HepG2 (cell line): ENCODE results near the gene CACNA1F. TPM values are rescaled to one million over a fixed set of nuclear protein-coding genes. Genes with fewer than 3 reads are reported as not detected.

Experiments used
- ATAC-seq: fragments of 200-7000 bp; cut with Tn5 transposase; 3 replicates; pipeline ENCODE4 v1.9.1; 2020; ENCODE audit warnings: mild to moderate bottlenecking, moderate library complexity
- BruUV-seq: library from RNA; stranded (reverse); fragments of 400-500 nt; replicated peaks from 2 replicates; lab custom pipeline; 2021; lab: Mats Ljungman, UMichigan
- CTCF ChIA-PET: fragments of 300-600 bp; formaldehyde crosslinking; extraction: SDS; loops from one replicate; lab custom pipeline; 2021; ENCODE audit warnings: low total read pairs, inconsistent platforms, low intra/inter-chr PET ratio; lab: Yijun Ruan, JAX
- POLR2A ChIA-PET: fragments of 350-600 bp; sonication (Branson Sonifier 250); formaldehyde crosslinking; loops from one replicate; lab custom pipeline; 2020; ENCODE audit warnings: antibody characterized with exemption, inconsistent platforms; lab: Yijun Ruan, JAX
- DNase-seq: peaks from one replicate; pipeline ENCODE4 v3.0.0-alpha.2; 2015; ENCODE audit warnings: low spot score
- FAIRE-seq: peaks from 3 replicates; lab custom pipeline; 2011; peaks lifted over from hg19 to GRCh38; lab: Jason Lieb, UNC
- H2AFZ ChIP-seq: one replicate; pipeline ENCODE4 v1.6.1; 2011; ENCODE audit warnings: low read length, inconsistent platforms
- H3K27ac ChIP-seq: fragments of 300-600 bp; 3 replicates; pipeline ENCODE4 v1.8.0; 2011; ENCODE audit warnings: mixed run types, mild to moderate bottlenecking, mixed read lengths, low read length, inconsistent platforms; ENCODE audit not compliant: insufficient read depth; ENCODE audit errors: extremely low read length
- H3K27me3 ChIP-seq, 2 experiments: fragments of 200-600 bp in 1 of 2; 2 replicates in 1 of 2; 3 replicates in 1 of 2; pipeline versions ENCODE4 v1.6.0 to v1.8.0; 2011; ENCODE audit warnings: low read length in 2 of 2, mild to moderate bottlenecking in 2 of 2, moderate library complexity in 2 of 2, inconsistent platforms in 1 of 2; ENCODE audit not compliant: insufficient read depth in 2 of 2, control insufficient read depth in 1 of 2
- H3K36me3 ChIP-seq, 2 experiments: fragments of 200-600 bp in 1 of 2; replicated peaks in 1 of 2; 2 replicates in 1 of 2; 3 replicates in 1 of 2; pipeline versions ENCODE4 v1.5.1 to v1.8.0; 2011; ENCODE audit warnings: low read length in 2 of 2, inconsistent platforms in 1 of 2; ENCODE audit not compliant: insufficient read depth in 2 of 2, control insufficient read depth in 1 of 2
- H3K4me1 ChIP-seq: 2 replicates; pipeline ENCODE4 v1.5.1; 2012; ENCODE audit warnings: low read length, inconsistent platforms; ENCODE audit not compliant: insufficient read depth
- H3K4me2 ChIP-seq: 2 replicates; pipeline ENCODE4 v1.6.0; 2011; ENCODE audit warnings: low read depth, low read length, inconsistent platforms
- H3K4me3 ChIP-seq, 3 experiments: fragments of 200-600 bp in 1 of 3; sonication (generic), shearing (Covaris generic) in 1 of 3; replicated peaks in 1 of 3; 2 replicates each; pipeline ENCODE4 v1.5.1; 2011 to 2016; ENCODE audit warnings: low read length in 3 of 3, inconsistent platforms in 2 of 3, low read depth in 2 of 3, mild to moderate bottlenecking in 2 of 3, control low read depth in 1 of 3, mixed read lengths in 1 of 3; ENCODE audit not compliant: insufficient read depth in 1 of 3
- H3K79me2 ChIP-seq: one replicate; pipeline ENCODE4 v1.6.1; 2011; ENCODE audit warnings: low read length, inconsistent platforms; ENCODE audit not compliant: insufficient read depth
- H3K9ac ChIP-seq: 2 replicates; pipeline ENCODE4 v1.6.0; 2011; ENCODE audit warnings: mild to moderate bottlenecking, low read depth, low read length, inconsistent platforms; ENCODE audit not compliant: insufficient read depth
- H3K9me3 ChIP-seq: 2 replicates; pipeline ENCODE4 v1.5.1; 2012; ENCODE audit warnings: mild to moderate bottlenecking, low read length
- H4K20me1 ChIP-seq: 2 replicates; pipeline ENCODE4 v1.6.0; 2011; ENCODE audit warnings: inconsistent platforms, mild to moderate bottlenecking, low read length, moderate library complexity; ENCODE audit not compliant: insufficient read depth
- BCL6 ChIP-seq: IDR thresholded peaks from 2 replicates; pipeline ENCODE4 v1.6.1; 2016; ENCODE audit warnings: missing genetic modification reagents, missing compliant biosample characterization
- ELF4 ChIP-seq: sonication (generic); formaldehyde crosslinking; IDR thresholded peaks from 2 replicates; pipeline ENCODE4 v1.5.0; 2020; ENCODE audit warnings: missing genetic modification reagents, mild to moderate bottlenecking, moderate library complexity, borderline replicate concordance
- HMGA1 ChIP-seq: sonication (generic); formaldehyde crosslinking; conservative IDR thresholded peaks from 2 replicates; pipeline ENCODE4 v1.4.0; 2020; ENCODE audit warnings: missing genetic modification reagents
- HOXA7 ChIP-seq: sonication (generic); formaldehyde crosslinking; IDR thresholded peaks from 2 replicates; pipeline ENCODE4 v1.8.1; 2022; ENCODE audit warnings: mild to moderate bottlenecking, missing genetic modification reagents, moderate library complexity
- MTF1 ChIP-seq: sonication (generic); formaldehyde crosslinking; IDR thresholded peaks from 2 replicates; pipeline ENCODE4 v1.5.0; 2020; ENCODE audit warnings: missing genetic modification reagents
- SIX4 ChIP-seq: sonication (generic); formaldehyde crosslinking; IDR thresholded peaks from 2 replicates; pipeline ENCODE4 v1.4.0; 2020; ENCODE audit warnings: missing genetic modification reagents
- SMARCE1 ChIP-seq: fragments of 450-650 bp; IDR thresholded peaks from 2 replicates; pipeline ENCODE4 v1.6.1; 2017; ENCODE audit warnings: borderline replicate concordance
- STAG1 ChIP-seq: sonication (generic); formaldehyde crosslinking; IDR thresholded peaks from 2 replicates; pipeline ENCODE4 v1.4.0; 2020; ENCODE audit warnings: missing genetic modification reagents
- TEAD3 ChIP-seq: optimal IDR thresholded peaks from 2 replicates; pipeline ENCODE3; 2016; ENCODE audit warnings: borderline replicate concordance
- ZBTB1 ChIP-seq: sonication (generic); formaldehyde crosslinking; IDR thresholded peaks from 2 replicates; pipeline ENCODE4 v1.4.0; 2020; ENCODE audit warnings: missing genetic modification reagents, borderline replicate concordance
- ZBTB8A ChIP-seq: sonication (generic); formaldehyde crosslinking; IDR thresholded peaks from 2 replicates; pipeline ENCODE4 v1.4.0; 2020; ENCODE audit warnings: mild to moderate bottlenecking, low read depth, missing genetic modification reagents, borderline replicate concordance
- ZNF207 ChIP-seq: fragments of 450-650 bp; IDR thresholded peaks from 2 replicates; pipeline ENCODE4 v1.6.1; 2016; ENCODE audit warnings: antibody characterized with exemption, borderline replicate concordance
- ZNF224 ChIP-seq: sonication (generic); formaldehyde crosslinking; IDR thresholded peaks from 2 replicates; pipeline ENCODE4 v1.5.0; 2020; ENCODE audit warnings: mild to moderate bottlenecking, missing genetic modification reagents
- ZNF234 ChIP-seq: sonication (generic); formaldehyde crosslinking; conservative IDR thresholded peaks from 2 replicates; pipeline ENCODE4 v1.5.1; 2020; ENCODE audit warnings: mild to moderate bottlenecking, missing genetic modification reagents
- ZSCAN21 ChIP-seq: sonication (generic); formaldehyde crosslinking; IDR thresholded peaks from 2 replicates; pipeline ENCODE4 v1.8.0; 2022; ENCODE audit warnings: mild to moderate bottlenecking, missing genetic modification reagents, moderate library complexity, borderline replicate concordance
- ZSCAN9 ChIP-seq: IDR thresholded peaks from 2 replicates; pipeline ENCODE4 v1.6.1; 2016; ENCODE audit warnings: borderline replicate concordance
- WGBS: methylation state at CpG from one replicate; pipeline ENCODE4 v1.1.6; 2017; ENCODE audit warnings: low lambda C conversion rate; 5-methylcytosine and 5-hydroxymethylcytosine counted together
- in situ Hi-C: cut with HindIII; loops from 2 replicates; pipeline ENCODE4 v1.10.0; 2017; ENCODE audit warnings: low pct_unique_long_range_greater_than_20kb; ENCODE audit not compliant: extremely low pct_ligation_motif_present
- intact Hi-C: fragments of 100-400 bp; cut with micrococcal nuclease; formaldehyde crosslinking; loops from one replicate; pipeline ENCODE4 v1.10.0; 2022; ENCODE audit not compliant: unreplicated experiment
- polyA plus RNA-seq, 8 experiments: library from polyadenylated mRNA; depleted of rRNA in 3 of 8; stranded (reverse) in 7 of 8; unstranded in 1 of 8; fragments of >200 nt; fragmentation: Illumina TruSeq in 4 of 8; extraction: Trizol in 4 of 8; gene quantifications; 2 replicates each; pipeline versions ENCODE4 v1.2.1 to v1.2.3, GENCODE V29; 2011 to 2016; ENCODE audit warnings: low read depth in 4 of 8, missing spikeins in 1 of 8, mixed read lengths in 1 of 8; ENCODE audit not compliant: insufficient read depth in 1 of 8
- total RNA-seq, 5 experiments: library from RNA; depleted of rRNA; stranded (reverse); fragments of >200 nt; fragmentation: Illumina TruSeq; extraction: Trizol; gene quantifications; 2 replicates each; pipeline ENCODE4 v1.2.3, GENCODE V29; 2016; ENCODE audit warnings: low read depth in 1 of 5
- TF ChIP-seq, protein P1 (sequence below): sonication (generic); formaldehyde crosslinking; IDR thresholded peaks from 2 replicates; pipeline ENCODE4 v1.5.0; 2020; ENCODE audit warnings: mild to moderate bottlenecking, missing genetic modification reagents, moderate library complexity
- TF ChIP-seq, protein P2 (sequence below): sonication (generic); formaldehyde crosslinking; IDR thresholded peaks from 2 replicates; pipeline ENCODE4 v1.8.1; 2023; ENCODE audit warnings: mild to moderate bottlenecking, missing genetic modification reagents, borderline replicate concordance

Gene CACNA1F
- total and polyA plus RNA-seq, 2 of the 13 experiments (the other 11 are each of a cell fraction or from before 2014, with no cell fraction given): 0.03 TPM; not detected in 1

DNA sequence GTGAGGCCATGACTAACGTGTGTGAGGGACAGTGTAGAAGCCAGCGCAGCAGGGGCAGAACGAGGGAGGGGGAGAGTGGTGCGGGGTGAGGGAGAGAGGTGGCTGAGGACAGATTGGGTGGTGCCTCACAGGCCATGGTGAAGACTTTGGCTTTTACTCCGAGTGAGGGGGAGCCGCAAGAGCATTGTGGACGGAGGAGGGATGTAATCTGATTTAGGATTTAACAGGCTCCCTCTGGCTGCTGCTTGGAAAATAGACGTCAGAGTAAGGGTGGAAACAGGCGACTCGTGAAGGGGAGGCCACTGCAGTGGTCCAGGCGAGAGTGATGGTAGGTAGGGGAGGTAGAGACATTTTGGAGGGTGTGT, 49.5 kb upstream of the CACNA1F start:
- in situ Hi-C loops: no loop called here
- H3K4me1 ChIP-seq: peaks cover 6% of the 10 kb centered on the region
- TF ChIP-seq ELF4 (no peak), STAG1 (CRISPR knock-in tag) (peak; percentile 40)
- TF ChIP-seq, protein P1, sequence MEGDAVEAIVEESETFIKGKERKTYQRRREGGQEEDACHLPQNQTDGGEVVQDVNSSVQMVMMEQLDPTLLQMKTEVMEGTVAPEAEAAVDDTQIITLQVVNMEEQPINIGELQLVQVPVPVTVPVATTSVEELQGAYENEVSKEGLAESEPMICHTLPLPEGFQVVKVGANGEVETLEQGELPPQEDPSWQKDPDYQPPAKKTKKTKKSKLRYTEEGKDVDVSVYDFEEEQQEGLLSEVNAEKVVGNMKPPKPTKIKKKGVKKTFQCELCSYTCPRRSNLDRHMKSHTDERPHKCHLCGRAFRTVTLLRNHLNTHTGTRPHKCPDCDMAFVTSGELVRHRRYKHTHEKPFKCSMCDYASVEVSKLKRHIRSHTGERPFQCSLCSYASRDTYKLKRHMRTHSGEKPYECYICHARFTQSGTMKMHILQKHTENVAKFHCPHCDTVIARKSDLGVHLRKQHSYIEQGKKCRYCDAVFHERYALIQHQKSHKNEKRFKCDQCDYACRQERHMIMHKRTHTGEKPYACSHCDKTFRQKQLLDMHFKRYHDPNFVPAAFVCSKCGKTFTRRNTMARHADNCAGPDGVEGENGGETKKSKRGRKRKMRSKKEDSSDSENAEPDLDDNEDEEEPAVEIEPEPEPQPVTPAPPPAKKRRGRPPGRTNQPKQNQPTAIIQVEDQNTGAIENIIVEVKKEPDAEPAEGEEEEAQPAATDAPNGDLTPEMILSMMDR (CRISPR knock-in tag): peak; percentile 52
- FAIRE-seq (peak; percentile 68), DNase-seq (no peak), ATAC-seq (peak; percentile 70)
- WGBS: 18% methylated on average over 11 of the region's 11 CpGs
- H3K9me3 ChIP-seq: no peaks in the 10 kb centered on the region
- no peak overlapping the region for H3K9ac ChIP-seq
- H3K27ac ChIP-seq: no peak overlapping the region
- H3K27me3 ChIP-seq: no peaks in the 10 kb centered on the region; a peak in 1 of 5 replicates
- H3K36me3 ChIP-seq: no peaks in the 10 kb centered on the region
- H3K4me2 ChIP-seq: peak overlapping the region; percentile 32; the same call in 1 of the 2 replicates
- CTCF ChIA-PET: interaction anchor here (1.0 kb wide), 1 partner anchor 90 kb away, joined by 5 read pairs; no protein-coding TSS in a partner anchor
- no peaks in the 10 kb centered on the region for H3K79me2 ChIP-seq
- BruUV-seq: no TSS peak
- no peak overlapping the region for H3K4me3 ChIP-seq
- POLR2A ChIA-PET: no interaction called here
- intact Hi-C loops: no loop called here
- no peak overlapping the region for H2AFZ ChIP-seq
- no peaks in the 10 kb centered on the region for H4K20me1 ChIP-seq

DNA sequence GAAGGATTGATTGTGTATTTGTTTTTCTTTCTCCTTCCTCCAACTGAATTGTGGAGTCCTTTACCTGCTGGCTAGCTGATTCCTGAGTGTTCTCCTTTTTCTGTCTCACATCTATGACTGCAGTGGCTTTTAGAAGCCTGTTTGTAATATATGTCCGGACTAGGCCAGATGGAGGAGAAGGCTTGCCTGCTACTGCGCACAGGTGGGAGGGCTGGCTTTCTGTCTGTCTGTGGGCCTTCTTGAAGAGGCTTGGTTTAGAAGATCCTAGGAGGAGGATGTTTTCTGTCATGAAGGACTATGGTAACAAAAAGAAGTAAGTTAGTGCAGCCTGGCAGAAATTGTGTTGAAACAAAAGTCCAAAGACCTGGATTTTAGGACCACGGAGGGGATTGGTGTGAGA, 44.9 kb upstream of the CACNA1F start:
- Histone ChIP-seq H3K4me2 (no peak overlapping the region), H3K9ac (no peak overlapping the region), H3K4me3 (no peak overlapping the region), H4K20me1 (no peaks in the 10 kb centered on the region), H3K27ac (no peak overlapping the region), H3K36me3 (no peaks in the 10 kb centered on the region), H3K79me2 (no peaks in the 10 kb centered on the region), H3K4me1 (peaks cover 10% of the 10 kb centered on the region), H3K9me3 (no peaks in the 10 kb centered on the region), H3K27me3 (no peaks in the 10 kb centered on the region; a peak in 1 of 5 replicates), H2AFZ (no peak overlapping the region)
- FAIRE-seq (no peak), ATAC-seq (no peak), DNase-seq (no peak)
- 12% methylated on average over 3 of the region's 3 CpGs for WGBS
- intact Hi-C loops: no loop called here
- ChIA-PET POLR2A (no interaction called here), CTCF (no interaction called here)
- in situ Hi-C loops: no loop called here
- no peak for TF ChIP-seq MTF1 (CRISPR knock-in tag)
- TF ChIP-seq, protein P2, sequence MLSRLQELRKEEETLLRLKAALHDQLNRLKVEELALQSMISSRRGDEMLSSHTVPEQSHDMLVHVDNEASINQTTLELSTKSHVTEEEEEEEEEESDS (CRISPR knock-in tag): no peak
- no peak for TF ChIP-seq SIX4 (CRISPR knock-in tag)
- no peak for TF ChIP-seq ZNF207
- no peak for TF ChIP-seq ZSCAN9 (CRISPR knock-in tag)
- TF ChIP-seq ZNF224 (CRISPR knock-in tag): no peak
- TF ChIP-seq ZSCAN21: no peak
- no peak for TF ChIP-seq TEAD3 (CRISPR knock-in tag)
- TF ChIP-seq BCL6 (CRISPR knock-in tag): no peak
- TF ChIP-seq ZBTB1: no peak
- no peak for TF ChIP-seq ZBTB8A (CRISPR knock-in tag)
- no peak for TF ChIP-seq HMGA1 (CRISPR knock-in tag)
- TF ChIP-seq ZNF234 (CRISPR knock-in tag): no peak
- no peak for TF ChIP-seq HOXA7
- TF ChIP-seq SMARCE1: no peak
- no TSS peak for BruUV-seq
